Mucosa of descending colon (tissue), 3 donors: ENCODE results near the gene RHBDD3. TPM values are rescaled to one million over a fixed set of nuclear protein-coding genes. Genes with fewer than 3 reads are reported as not detected.

Experiments used
- ATAC-seq: fragments of 200-7000 bp; cut with Tn5 transposase; one replicate; pipeline ENCODE4 v1.9.1; 2020; ENCODE audit warnings: mild to moderate bottlenecking, moderate library complexity
- DNase-seq, 3 donors: peaks; one replicate each; pipeline ENCODE4 v3.0.0-alpha.2; 2020
- H3K36me3 ChIP-seq: fragments of 200-600 bp; one replicate; pipeline ENCODE4 v1.8.0; 2021; ENCODE audit warnings: low read depth, mild to moderate bottlenecking
- H3K4me1 ChIP-seq: fragments of 200-600 bp; one replicate; pipeline ENCODE4 v1.8.0; 2021; ENCODE audit warnings: low read depth, mild to moderate bottlenecking
- H3K4me3 ChIP-seq: fragments of 200-600 bp; one replicate; pipeline ENCODE4 v1.8.0; 2021; ENCODE audit warnings: mild to moderate bottlenecking
- H3K9me3 ChIP-seq: fragments of 200-600 bp; one replicate; pipeline ENCODE4 v1.8.0; 2021; ENCODE audit warnings: mild to moderate bottlenecking
- intact Hi-C, 2 donors: fragments of 100-400 bp; cut with DNase I in 1 of 2; cut with micrococcal nuclease in 1 of 2; formaldehyde crosslinking; loops; one replicate each; pipeline versions ENCODE4 v1.11.0 to v1.11.1; 2022; cut with DNase I, micrococcal nuclease
- total RNA-seq, 3 donors: library from RNA; stranded (reverse); fragmentation: NEBNext Ultra II Directional in 2 of 3; extraction: Animal tissue kit (Norgen Biotek cat#: 25700) in 2 of 3; gene quantifications; one replicate each; pipeline versions ENCODE4 v1.2.1 to v1.2.4, GENCODE V29; 2021 to 2023
- TF ChIP-seq, protein P1 (sequence below): fragments of 200-600 bp; IDR thresholded peaks from one replicate; pipeline ENCODE4 v1.8.0; 2022; ENCODE audit warnings: antibody characterized with exemption, mild to moderate bottlenecking
- donor health status: DM: no; HTN: no; CAD: no; lungs with moderate emphysema.
- donor health status: DM: no; HTN: no; CAD: no.
- donor health status: DM: no; HTN: yes; CAD: no.

Gene RHBDD3
- total RNA-seq, 3 donors from 2014 or later, result 13.3 to 26.1 (median 19.1) TPM

DNA sequence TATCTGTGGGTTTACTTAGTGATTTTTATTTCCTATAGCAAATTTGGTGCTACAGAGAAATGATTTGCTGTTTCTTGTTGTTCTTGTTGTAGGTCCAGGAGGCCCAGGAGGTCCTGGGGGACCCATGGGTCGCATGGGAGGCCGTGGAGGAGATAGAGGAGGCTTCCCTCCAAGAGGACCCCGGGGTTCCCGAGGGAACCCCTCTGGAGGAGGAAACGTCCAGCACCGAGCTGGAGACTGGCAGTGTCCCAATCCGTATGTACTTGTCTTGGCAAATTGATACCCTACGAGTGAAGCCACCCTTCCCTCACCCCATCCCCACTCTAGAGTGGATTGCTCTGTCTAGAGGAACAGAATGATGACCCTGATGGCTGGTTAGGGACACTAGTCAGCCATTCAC lies 30.9 kb upstream of the RHBDD3 start:
- Histone ChIP-seq H3K4me3 (no peak overlapping the region), H3K36me3 (peaks cover 27% of the 10 kb centered on the region), H3K9me3 (no peaks in the 10 kb centered on the region), H3K4me1 (peaks cover 11% of the 10 kb centered on the region)
- no peak for DNase-seq
- ATAC-seq, result no peak
- intact Hi-C loops, result no loop called here
- TF ChIP-seq, protein P1, sequence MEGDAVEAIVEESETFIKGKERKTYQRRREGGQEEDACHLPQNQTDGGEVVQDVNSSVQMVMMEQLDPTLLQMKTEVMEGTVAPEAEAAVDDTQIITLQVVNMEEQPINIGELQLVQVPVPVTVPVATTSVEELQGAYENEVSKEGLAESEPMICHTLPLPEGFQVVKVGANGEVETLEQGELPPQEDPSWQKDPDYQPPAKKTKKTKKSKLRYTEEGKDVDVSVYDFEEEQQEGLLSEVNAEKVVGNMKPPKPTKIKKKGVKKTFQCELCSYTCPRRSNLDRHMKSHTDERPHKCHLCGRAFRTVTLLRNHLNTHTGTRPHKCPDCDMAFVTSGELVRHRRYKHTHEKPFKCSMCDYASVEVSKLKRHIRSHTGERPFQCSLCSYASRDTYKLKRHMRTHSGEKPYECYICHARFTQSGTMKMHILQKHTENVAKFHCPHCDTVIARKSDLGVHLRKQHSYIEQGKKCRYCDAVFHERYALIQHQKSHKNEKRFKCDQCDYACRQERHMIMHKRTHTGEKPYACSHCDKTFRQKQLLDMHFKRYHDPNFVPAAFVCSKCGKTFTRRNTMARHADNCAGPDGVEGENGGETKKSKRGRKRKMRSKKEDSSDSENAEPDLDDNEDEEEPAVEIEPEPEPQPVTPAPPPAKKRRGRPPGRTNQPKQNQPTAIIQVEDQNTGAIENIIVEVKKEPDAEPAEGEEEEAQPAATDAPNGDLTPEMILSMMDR, result no peak

DNA sequence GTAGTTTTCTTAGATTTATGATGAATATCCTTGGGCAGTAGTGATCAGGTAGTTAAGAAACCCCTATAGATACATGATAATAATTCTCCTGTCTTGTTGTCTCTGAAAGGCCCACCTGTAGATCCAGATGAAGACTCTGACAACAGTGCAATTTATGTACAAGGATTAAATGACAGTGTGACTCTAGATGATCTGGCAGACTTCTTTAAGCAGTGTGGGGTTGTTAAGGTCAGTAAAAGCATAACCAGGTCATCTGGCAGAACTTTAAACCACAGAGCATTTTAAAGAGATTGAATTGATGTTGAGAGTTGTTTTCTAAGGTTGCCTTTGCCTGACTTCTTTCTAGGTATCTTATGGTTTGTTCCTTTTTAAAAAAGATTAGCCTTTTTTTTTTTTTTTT lies 24.6 kb upstream of the RHBDD3 start:
- Histone ChIP-seq H3K9me3 (no peaks in the 10 kb centered on the region), H3K4me3 (no peak overlapping the region), H3K4me1 (no peaks in the 10 kb centered on the region), H3K36me3 (peaks cover 20% of the 10 kb centered on the region)
- no peak for DNase-seq
- intact Hi-C loops, result no loop called here
- ATAC-seq, result no peak
- TF ChIP-seq, protein P1, result no peak

DNA sequence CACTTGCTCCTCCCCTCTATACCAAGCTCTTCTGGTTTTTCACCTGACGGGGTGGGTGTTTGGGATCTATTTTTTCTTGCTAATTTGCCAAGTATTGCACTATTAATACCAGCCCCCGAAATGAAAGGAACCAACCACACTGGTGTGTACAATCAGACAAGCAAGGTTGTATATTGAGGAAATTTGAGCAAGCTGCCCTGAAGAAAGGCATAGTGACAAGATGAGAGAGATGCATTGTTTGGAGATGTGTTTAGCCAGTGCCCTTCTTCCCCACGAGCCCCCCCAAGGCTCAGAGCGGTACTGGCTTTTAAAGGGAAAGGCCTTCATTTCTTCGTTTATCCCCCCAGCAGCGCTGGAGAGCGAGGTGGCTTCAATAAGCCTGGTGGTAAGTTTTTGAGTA lies 23.4 kb upstream of the RHBDD3 start:
- intact Hi-C loops, result no loop called here
- ATAC-seq (no peak), DNase-seq (no peak)
- TF ChIP-seq, protein P1, result no peak
- Histone ChIP-seq H3K4me3 (no peak overlapping the region), H3K9me3 (no peaks in the 10 kb centered on the region), H3K4me1 (no peaks in the 10 kb centered on the region), H3K36me3 (peaks cover 18% of the 10 kb centered on the region)

DNA sequence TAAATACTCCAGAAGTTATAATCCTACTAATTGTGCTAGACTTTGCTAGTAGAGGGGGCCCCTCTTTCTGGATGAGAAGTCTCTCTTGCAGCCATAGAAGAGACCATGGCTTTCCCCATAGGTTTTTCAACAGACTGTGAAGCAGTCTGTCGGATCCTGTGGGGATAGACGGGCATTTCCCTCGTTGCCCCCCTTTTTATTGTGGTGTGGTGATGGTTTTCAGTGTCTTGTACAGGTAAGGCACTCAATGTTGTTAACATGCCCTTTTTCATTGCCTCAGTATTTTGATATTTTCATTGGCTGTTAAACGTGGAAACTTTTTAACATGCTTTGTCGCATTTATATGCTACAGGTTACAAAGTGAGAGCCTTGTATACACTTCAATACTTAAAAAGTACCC lies 22.3 kb upstream of the RHBDD3 start:
- no peak for ATAC-seq
- no peak overlapping the region for H3K4me3 ChIP-seq
- intact Hi-C loops, result no loop called here
- peaks cover 13% of the 10 kb centered on the region for H3K36me3 ChIP-seq
- no peaks in the 10 kb centered on the region for H3K9me3 ChIP-seq
- TF ChIP-seq, protein P1, result no peak
- no peaks in the 10 kb centered on the region for H3K4me1 ChIP-seq
- no peak for DNase-seq

DNA sequence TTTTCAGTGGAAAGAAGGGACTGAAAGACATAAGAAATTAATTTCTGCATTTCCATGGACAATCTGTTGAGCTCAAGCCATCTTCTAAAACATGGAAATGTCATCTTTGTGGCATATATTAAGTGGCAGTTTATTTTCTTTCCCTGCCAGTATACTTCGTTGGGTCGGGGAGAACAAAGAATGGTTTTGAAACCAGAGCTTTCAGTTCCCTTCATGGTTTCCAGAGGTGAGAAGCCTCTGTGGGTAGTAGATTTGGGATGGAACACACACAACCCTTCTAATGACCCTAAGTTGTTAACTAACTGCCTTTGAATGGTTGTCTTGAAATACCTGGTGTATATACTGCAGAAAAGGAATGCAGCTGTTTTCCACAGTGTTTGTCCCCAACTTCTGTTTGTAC lies 21.1 kb upstream of the RHBDD3 start:
- Histone ChIP-seq H3K9me3 (no peaks in the 10 kb centered on the region), H3K36me3 (peaks cover 18% of the 10 kb centered on the region), H3K4me3 (no peak overlapping the region), H3K4me1 (no peaks in the 10 kb centered on the region)
- TF ChIP-seq, protein P1, result no peak
- ATAC-seq (no peak), DNase-seq (no peak)
- intact Hi-C loops, result no loop called here

DNA sequence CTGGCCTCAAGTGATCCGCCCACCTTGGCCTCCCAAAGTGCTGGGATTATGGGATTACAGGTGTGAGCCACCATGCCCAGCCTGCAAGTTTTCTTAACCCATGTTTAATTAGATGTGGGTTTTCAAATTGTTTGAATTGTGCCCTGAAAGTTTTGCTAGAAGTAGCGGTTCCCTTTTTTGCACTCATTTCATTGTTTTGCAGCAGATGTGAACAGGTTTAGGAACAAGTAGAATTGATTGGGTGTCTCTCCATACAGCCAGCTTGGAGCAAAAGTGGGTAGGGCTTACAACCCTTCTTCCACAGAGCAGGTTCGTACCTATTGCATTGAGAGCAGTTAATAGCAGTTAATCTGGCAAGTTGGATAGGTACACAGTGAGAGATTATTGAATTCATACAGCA lies 16.4 kb upstream of the RHBDD3 start:
- TF ChIP-seq, protein P1, result no peak
- peaks cover 20% of the 10 kb centered on the region for H3K36me3 ChIP-seq
- no peaks in the 10 kb centered on the region for H3K4me1 ChIP-seq
- intact Hi-C loops, result no loop called here
- no peak for ATAC-seq
- no peak overlapping the region for H3K4me3 ChIP-seq
- DNase-seq, result no peak
- H3K9me3 ChIP-seq, result no peaks in the 10 kb centered on the region
